GM23338 (cell line): ENCODE data around the gene DDX24. TPM values are rescaled to one million over a fixed set of nuclear protein-coding genes. Genes with fewer than 3 reads are reported as not detected.

Experiments
- ATAC-seq: fragments of 200-7000 bp; cut with Tn5 transposase; 3 replicates; pipeline ENCODE4 v1.9.1; 2020
- DNase-seq: peaks from one replicate; pipeline ENCODE4 v3.0.0-alpha.2; 2015; ENCODE audit warnings: low spot score
- H2AFZ ChIP-seq: fragments of 200-600 bp; sonication (generic); 2 replicates; pipeline ENCODE4 v1.8.0; 2016; ENCODE audit warnings: antibody characterized with exemption, mild to moderate bottlenecking, moderate library complexity
- H3F3A ChIP-seq: fragments of 200-600 bp; sonication (generic); replicated peaks from 2 replicates; pipeline ENCODE4 v1.8.0; 2017; ENCODE audit warnings: antibody characterized with exemption, mixed run types, low read depth
- H3K27ac ChIP-seq: fragments of 200-600 bp; sonication (generic); 2 replicates; pipeline ENCODE4 v1.6.1; 2016; ENCODE audit warnings: low read depth
- H3K27me3 ChIP-seq: fragments of 200-600 bp; sonication (generic); 2 replicates; pipeline ENCODE4 v1.8.0; 2016; ENCODE audit warnings: mild to moderate bottlenecking, mixed run types, moderate library complexity; ENCODE audit not compliant: insufficient read depth
- H3K36me3 ChIP-seq: fragments of 200-600 bp; sonication (generic); 2 replicates; pipeline ENCODE4 v1.8.0; 2016; ENCODE audit warnings: mild to moderate bottlenecking; ENCODE audit not compliant: insufficient read depth
- H3K4me1 ChIP-seq: fragments of 200-600 bp; sonication (generic); 2 replicates; pipeline ENCODE4 v1.8.0; 2016; ENCODE audit warnings: mild to moderate bottlenecking, moderate library complexity; ENCODE audit not compliant: insufficient read depth
- H3K4me2 ChIP-seq: fragments of 200-600 bp; sonication (generic); 2 replicates; pipeline ENCODE4 v1.7.1; 2017; ENCODE audit warnings: mixed run types
- H3K4me3 ChIP-seq: fragments of 200-600 bp; sonication (generic); 2 replicates; pipeline ENCODE4 v1.6.1; 2016; ENCODE audit warnings: mixed run types
- H3K79me2 ChIP-seq: fragments of 200-600 bp; sonication (generic); replicated peaks from 2 replicates; pipeline ENCODE4 v1.8.0; 2017; ENCODE audit warnings: mild to moderate bottlenecking; ENCODE audit not compliant: insufficient read depth
- H3K9me2 ChIP-seq: fragments of 200-600 bp; sonication (generic); 2 replicates; pipeline ENCODE4 v1.8.0; 2017; ENCODE audit not compliant: insufficient read depth
- H4K20me1 ChIP-seq: fragments of 200-600 bp; sonication (generic); replicated peaks from 2 replicates; pipeline ENCODE4 v1.8.0; 2017; ENCODE audit warnings: mild to moderate bottlenecking; ENCODE audit not compliant: insufficient read depth
- H3K27ac Mint-ChIP-seq: 2 replicates; pipeline ENCODE4 v1.8.0; 2020; ENCODE audit warnings: inconsistent platforms, mild to moderate bottlenecking, moderate library complexity, mixed read lengths
- H3K27me3 Mint-ChIP-seq: 3 replicates; pipeline ENCODE4 v1.8.0; 2022; ENCODE audit warnings: low read depth, mild to moderate bottlenecking, moderate library complexity, mixed read lengths, inconsistent platforms; ENCODE audit not compliant: insufficient read depth, poor library complexity
- H3K36me3 Mint-ChIP-seq: 3 replicates; pipeline ENCODE4 v1.8.0; 2021; ENCODE audit warnings: low read depth, mild to moderate bottlenecking, inconsistent platforms, moderate library complexity, mixed read lengths
- H3K4me1 Mint-ChIP-seq: 3 replicates; pipeline ENCODE4 v1.8.0; 2020; ENCODE audit warnings: mild to moderate bottlenecking, inconsistent platforms, mixed read lengths
- H3K4me3 Mint-ChIP-seq: 3 replicates; pipeline ENCODE4 v1.8.0; 2021; ENCODE audit warnings: moderate library complexity, mild to moderate bottlenecking, inconsistent platforms, mixed read lengths
- H3K9me3 Mint-ChIP-seq: 3 replicates; pipeline ENCODE4 v1.8.0; 2020; ENCODE audit warnings: moderate library complexity, mild to moderate bottlenecking, inconsistent platforms, mixed read lengths
- CREB1 ChIP-seq: fragments of 250-450 bp; sonication (Bioruptor Pico); IDR thresholded peaks from 2 replicates; pipeline ENCODE4 v1.5.0; 2020; ENCODE audit warnings: low read depth, mild to moderate bottlenecking, moderate library complexity
- CTCF ChIP-seq, 2 experiments: fragments of 200-600 bp in 1 of 2; sonication (generic) in 1 of 2; conservative IDR thresholded peaks; 2 replicates each; pipeline versions ENCODE4 v1.5.1 to v1.6.1; 2016 to 2017; ENCODE audit warnings: antibody characterized with exemption in 2 of 2, low read depth in 2 of 2, mild to moderate bottlenecking in 2 of 2, moderate library complexity in 1 of 2
- ETS1 ChIP-seq: IDR thresholded peaks from 2 replicates; pipeline ENCODE4 v1.6.1; 2016; ENCODE audit warnings: antibody characterized with exemption
- EZH2 ChIP-seq: fragments of 200-600 bp; sonication (generic); IDR thresholded peaks from one replicate; pipeline ENCODE4 v1.8.0; 2017; ENCODE audit warnings: antibody characterized with exemption, mild to moderate bottlenecking, low read depth; ENCODE audit not compliant: unreplicated experiment
- EZH2phosphoT487 ChIP-seq: fragments of 200-600 bp; sonication (generic); IDR thresholded peaks from one replicate; pipeline ENCODE4 v1.8.1; 2018; ENCODE audit warnings: antibody characterized with exemption; ENCODE audit not compliant: unreplicated experiment
- JUNB ChIP-seq: IDR thresholded peaks from one replicate; pipeline ENCODE4 v1.6.1; 2016; ENCODE audit warnings: antibody characterized with exemption; ENCODE audit not compliant: unreplicated experiment
- NANOG ChIP-seq: IDR thresholded peaks from 2 replicates; pipeline ENCODE4 v1.6.1; 2016; ENCODE audit warnings: antibody characterized with exemption, borderline replicate concordance
- POLR2AphosphoS5 ChIP-seq: IDR thresholded peaks from 2 replicates; pipeline ENCODE4 v1.6.1; 2016; ENCODE audit warnings: antibody characterized with exemption, low read depth
- REST ChIP-seq: IDR thresholded peaks from one replicate; pipeline ENCODE4 v1.6.1; 2018; ENCODE audit warnings: antibody characterized with exemption; ENCODE audit not compliant: unreplicated experiment
- STAT1 ChIP-seq: IDR thresholded peaks from one replicate; pipeline ENCODE4 v1.6.1; 2016; ENCODE audit warnings: antibody characterized with exemption; ENCODE audit not compliant: unreplicated experiment
- ZNF114 ChIP-seq: fragments of 250-450 bp; sonication (Bioruptor Pico); IDR thresholded peaks from 2 replicates; pipeline ENCODE4 v1.5.0; 2020; ENCODE audit warnings: mild to moderate bottlenecking, moderate library complexity
- ZNF331 ChIP-seq: fragments of 250-450 bp; sonication (Bioruptor Pico); IDR thresholded peaks from 2 replicates; pipeline ENCODE4 v1.5.0; 2020; ENCODE audit warnings: low read depth, mild to moderate bottlenecking, moderate library complexity
- polyA plus RNA-seq: library from polyadenylated mRNA; unstranded; fragments of >200 nt; fragmentation: Nextera tagmentation; extraction: Ambion mirVana; gene quantifications from 2 replicates; pipeline ENCODE4 v1.2.1, GENCODE V29; 2016
- total RNA-seq: library from RNA; depleted of rRNA; stranded (reverse); fragments of >200 nt; shearing (Covaris generic); gene quantifications from 2 replicates; pipeline ENCODE4 v1.2.3, GENCODE V29; 2014
- TF ChIP-seq, protein P1 (sequence below): fragments of 250-450 bp; sonication (Bioruptor Pico); IDR thresholded peaks from 2 replicates; pipeline ENCODE4 v1.5.0; 2020; ENCODE audit warnings: mild to moderate bottlenecking, moderate library complexity

The DDX24 gene
- total and polyA plus RNA-seq, 2 experiments from 2014 or later, result 150 to 265 TPM

DNA sequence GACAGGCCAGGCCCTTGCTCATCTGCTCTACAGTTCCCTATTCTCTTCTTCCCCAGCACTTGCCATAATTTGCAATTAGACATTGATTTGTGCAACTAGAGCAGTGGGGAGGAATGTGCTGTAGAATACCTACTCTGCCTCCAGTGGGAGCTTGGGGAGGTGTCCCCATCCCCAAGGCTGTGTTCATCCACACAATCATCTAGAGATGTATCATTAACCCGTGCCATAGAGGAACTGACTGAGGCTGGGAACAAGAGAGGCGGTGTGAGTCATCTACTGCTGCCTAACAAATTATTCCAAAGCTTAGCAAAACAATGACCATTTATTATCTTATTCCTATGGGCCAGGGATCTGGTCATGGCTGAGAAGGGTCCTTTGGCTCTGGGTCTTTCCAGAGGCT is 60.0 kb downstream of the DDX24 start:
- no peak overlapping the region for H3K4me3 Mint-ChIP-seq
- H3K4me1 Mint-ChIP-seq, result peaks cover 27% of the 10 kb centered on the region
- peaks cover 5% of the 10 kb centered on the region for H3K27me3 Mint-ChIP-seq
- no peaks in the 10 kb centered on the region for H3K79me2 ChIP-seq
- H3K36me3 ChIP-seq, result no peaks in the 10 kb centered on the region
- ATAC-seq (no peak), DNase-seq (no peak)
- no peak overlapping the region for H3K4me3 ChIP-seq
- no peaks in the 10 kb centered on the region for H3K27me3 ChIP-seq
- no peaks in the 10 kb centered on the region for H3K9me2 ChIP-seq
- no peak overlapping the region for H3K27ac Mint-ChIP-seq
- H3K9me3 Mint-ChIP-seq, result no peaks in the 10 kb centered on the region; the same call in 2 of the 3 replicates
- no peaks in the 10 kb centered on the region for H3K36me3 Mint-ChIP-seq
- TF ChIP-seq ETS1 (no peak), NANOG (no peak), EZH2phosphoT487 (no peak), POLR2AphosphoS5 (no peak), CTCF (conservative IDR thresholded peaks at IDR 0.05; ENCODE audit: low read depth in 2 of 2) (no peak), REST (no peak), ZNF114 (CRISPR knock-in tag) (no peak), JUNB (no peak), CREB1 (CRISPR knock-in tag) (no peak), ZNF331 (no peak), STAT1 (no peak), EZH2 (no peak)
- TF ChIP-seq, protein P1, sequence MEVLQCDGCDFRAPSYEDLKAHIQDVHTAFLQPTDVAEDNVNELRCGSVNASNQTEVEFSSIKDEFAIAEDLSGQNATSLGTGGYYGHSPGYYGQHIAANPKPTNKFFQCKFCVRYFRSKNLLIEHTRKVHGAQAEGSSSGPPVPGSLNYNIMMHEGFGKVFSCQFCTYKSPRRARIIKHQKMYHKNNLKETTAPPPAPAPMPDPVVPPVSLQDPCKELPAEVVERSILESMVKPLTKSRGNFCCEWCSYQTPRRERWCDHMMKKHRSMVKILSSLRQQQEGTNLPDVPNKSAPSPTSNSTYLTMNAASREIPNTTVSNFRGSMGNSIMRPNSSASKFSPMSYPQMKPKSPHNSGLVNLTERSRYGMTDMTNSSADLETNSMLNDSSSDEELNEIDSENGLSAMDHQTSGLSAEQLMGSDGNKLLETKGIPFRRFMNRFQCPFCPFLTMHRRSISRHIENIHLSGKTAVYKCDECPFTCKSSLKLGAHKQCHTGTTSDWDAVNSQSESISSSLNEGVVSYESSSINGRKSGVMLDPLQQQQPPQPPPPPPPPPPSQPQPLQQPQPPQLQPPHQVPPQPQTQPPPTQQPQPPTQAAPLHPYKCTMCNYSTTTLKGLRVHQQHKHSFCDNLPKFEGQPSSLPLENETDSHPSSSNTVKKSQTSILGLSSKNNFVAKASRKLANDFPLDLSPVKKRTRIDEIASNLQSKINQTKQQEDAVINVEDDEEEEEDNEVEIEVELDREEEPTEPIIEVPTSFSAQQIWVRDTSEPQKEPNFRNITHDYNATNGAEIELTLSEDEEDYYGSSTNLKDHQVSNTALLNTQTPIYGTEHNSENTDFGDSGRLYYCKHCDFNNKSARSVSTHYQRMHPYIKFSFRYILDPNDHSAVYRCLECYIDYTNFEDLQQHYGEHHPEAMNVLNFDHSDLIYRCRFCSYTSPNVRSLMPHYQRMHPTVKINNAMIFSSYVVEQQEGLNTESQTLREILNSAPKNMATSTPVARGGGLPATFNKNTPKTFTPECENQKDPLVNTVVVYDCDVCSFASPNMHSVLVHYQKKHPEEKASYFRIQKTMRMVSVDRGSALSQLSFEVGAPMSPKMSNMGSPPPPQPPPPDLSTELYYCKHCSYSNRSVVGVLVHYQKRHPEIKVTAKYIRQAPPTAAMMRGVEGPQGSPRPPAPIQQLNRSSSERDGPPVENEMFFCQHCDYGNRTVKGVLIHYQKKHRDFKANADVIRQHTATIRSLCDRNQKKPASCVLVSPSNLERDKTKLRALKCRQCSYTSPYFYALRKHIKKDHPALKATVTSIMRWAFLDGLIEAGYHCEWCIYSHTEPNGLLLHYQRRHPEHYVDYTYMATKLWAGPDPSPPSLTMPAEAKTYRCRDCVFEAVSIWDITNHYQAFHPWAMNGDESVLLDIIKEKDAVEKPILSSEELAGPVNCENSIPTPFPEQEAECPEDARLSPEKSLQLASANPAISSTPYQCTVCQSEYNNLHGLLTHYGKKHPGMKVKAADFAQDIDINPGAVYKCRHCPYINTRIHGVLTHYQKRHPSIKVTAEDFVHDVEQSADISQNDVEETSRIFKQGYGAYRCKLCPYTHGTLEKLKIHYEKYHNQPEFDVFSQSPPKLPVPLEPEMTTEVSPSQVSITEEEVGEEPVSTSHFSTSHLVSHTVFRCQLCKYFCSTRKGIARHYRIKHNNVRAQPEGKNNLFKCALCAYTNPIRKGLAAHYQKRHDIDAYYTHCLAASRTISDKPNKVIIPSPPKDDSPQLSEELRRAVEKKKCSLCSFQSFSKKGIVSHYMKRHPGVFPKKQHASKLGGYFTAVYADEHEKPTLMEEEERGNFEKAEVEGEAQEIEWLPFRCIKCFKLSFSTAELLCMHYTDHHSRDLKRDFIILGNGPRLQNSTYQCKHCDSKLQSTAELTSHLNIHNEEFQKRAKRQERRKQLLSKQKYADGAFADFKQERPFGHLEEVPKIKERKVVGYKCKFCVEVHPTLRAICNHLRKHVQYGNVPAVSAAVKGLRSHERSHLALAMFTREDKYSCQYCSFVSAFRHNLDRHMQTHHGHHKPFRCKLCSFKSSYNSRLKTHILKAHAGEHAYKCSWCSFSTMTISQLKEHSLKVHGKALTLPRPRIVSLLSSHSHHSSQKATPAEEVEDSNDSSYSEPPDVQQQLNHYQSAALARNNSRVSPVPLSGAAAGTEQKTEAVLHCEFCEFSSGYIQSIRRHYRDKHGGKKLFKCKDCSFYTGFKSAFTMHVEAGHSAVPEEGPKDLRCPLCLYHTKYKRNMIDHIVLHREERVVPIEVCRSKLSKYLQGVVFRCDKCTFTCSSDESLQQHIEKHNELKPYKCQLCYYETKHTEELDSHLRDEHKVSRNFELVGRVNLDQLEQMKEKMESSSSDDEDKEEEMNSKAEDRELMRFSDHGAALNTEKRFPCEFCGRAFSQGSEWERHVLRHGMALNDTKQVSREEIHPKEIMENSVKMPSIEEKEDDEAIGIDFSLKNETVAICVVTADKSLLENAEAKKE (CRISPR knock-in tag), result no peak
- H3K4me2 ChIP-seq, result no peak overlapping the region
- no peak overlapping the region for H2AFZ ChIP-seq
- no peaks in the 10 kb centered on the region for H3K4me1 ChIP-seq
- no peaks in the 10 kb centered on the region for H3F3A ChIP-seq
- H3K27ac ChIP-seq, result no peak overlapping the region
- H4K20me1 ChIP-seq, result no peaks in the 10 kb centered on the region
